Stimulated activated naive CD8-positive, alpha-beta T cell treated with anti-CD3 and anti-CD28 coated beads, Interleukin-15, Interleukin-2, amounts not matched to agents 100 U/mL and 50 U/mL, for 24 hours (primary cell): ENCODE measurements around the gene WAC.
"Not testable (repeated sequence)": the region's sequence is repeated elsewhere in the genome, so short reads cannot be mapped to it uniquely, and the experiment has no call there.

Experiments used
- ATAC-seq: fragments of 150-1000 bp; cut with Tn5 transposase; one replicate; pipeline ENCODE4 v1.10.0; 2021
- DNase-seq: peaks from one replicate; pipeline ENCODE4 v3.0.0; 2021

Gene WAC

DNA sequence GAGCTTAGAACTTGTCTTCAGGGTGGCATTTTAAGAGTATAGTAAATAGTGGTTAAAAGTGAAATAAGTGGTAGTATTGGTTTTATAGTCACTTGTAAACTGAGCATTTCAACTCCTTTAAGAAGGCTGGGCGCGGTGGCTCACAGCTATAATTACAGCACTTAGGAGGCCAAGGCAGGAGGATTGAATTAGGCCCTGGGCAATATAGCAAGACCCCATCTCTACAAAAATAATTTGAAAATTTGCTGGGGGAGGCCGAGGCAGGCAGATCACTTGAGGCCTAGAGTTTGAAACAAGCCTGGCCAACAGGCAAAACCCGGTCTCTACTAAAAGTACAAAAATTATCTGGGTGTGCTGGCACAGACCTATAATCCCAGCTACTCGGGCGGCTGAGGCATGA is 80.0 kb downstream of the WAC start:
- ATAC-seq (no peak), DNase-seq (no peak)

DNA sequence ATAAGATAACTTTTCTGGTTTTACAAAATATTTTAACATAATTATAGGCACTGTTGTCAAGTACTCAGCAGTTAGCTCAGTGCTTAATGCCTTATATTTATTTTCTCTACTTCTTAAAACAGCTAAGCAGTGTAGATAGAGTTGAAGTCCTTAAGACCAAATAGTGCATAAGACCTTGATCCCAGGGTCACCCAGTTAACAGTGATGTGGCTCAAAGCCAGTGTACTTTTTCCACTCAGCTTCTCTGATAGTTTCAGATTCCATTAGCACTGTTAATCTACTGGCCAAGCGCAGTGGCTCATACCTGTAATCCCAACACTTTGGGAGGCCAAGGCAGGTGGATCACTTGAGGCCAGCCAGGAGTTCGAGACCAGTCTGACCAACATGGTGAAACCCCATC is 83.6 kb downstream of the WAC start:
- ATAC-seq, result no peak
- DNase-seq, result no peak

DNA sequence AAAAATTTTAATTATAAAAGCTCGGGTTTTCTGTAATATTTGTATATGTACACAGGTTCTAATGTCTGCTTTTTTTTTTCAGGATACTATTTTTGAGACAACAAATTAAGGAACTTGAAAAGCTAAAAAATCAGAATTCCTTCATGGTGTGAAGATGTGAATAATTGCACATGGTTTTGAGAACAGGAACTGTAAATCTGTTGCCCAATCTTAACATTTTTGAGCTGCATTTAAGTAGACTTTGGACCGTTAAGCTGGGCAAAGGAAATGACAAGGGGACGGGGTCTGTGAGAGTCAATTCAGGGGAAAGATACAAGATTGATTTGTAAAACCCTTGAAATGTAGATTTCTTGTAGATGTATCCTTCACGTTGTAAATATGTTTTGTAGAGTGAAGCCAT is 86.5 kb downstream of the WAC start:
- DNase-seq, result no peak
- ATAC-seq, result no peak

DNA sequence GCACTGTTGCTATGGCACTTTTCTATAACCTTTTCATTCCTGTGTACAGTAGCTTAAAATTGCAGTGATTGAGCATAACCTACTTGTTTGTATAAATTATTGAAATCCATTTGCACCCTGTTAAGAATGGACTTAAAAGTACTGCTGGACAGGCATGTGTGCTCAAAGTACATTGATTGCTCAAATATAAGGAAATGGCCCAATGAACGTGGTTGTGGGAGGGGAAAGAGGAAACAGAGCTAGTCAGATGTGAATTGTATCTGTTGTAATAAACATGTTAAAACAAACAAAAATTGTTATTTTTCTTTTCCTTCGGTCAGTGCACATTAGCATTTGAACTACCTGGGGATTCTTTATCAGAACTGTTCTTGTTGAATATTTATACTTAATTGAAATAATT is 87.3 kb downstream of the WAC start:
- ATAC-seq (no peak), DNase-seq (no peak)

DNA sequence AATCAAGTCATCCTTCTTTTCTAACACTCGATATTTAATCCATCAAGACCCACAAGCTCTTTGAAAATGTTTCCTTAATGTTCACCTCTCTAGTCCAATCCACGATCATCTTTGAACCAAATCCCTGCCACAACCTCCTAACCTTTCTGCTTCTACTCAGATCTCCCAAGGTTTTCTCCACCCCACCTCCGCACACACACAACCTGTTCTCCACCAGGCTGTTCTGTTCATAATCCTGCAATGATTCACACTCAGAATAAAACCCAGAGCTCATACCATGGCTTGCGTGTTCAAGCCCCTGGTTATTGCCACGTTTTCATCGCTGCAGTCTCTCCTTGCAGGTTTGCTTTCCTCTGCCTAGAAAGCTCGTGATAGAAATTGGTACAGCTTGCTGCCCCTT is 90.6 kb downstream of the WAC start:
- DNase-seq (no peak), ATAC-seq (no peak)

DNA sequence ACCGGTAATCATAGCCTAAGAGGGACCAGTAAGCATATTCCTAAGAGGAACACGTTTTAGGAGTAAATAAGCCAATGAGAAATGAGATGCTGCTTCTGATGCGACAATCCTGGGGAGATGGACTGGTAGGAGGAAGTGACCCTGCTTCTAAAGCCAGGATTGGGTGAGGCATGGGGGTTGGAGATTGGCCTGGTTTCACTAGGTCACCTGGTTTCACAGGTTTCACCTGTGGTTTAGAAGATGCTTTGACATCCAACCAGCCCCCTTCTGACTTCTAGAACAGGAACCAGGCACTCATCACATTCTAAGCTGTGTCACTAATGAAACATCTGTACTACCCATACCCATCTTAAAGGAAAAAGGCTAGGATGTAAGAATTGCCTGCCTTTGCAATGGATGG is 91.4 kb downstream of the WAC start:
- ATAC-seq, result no peak
- DNase-seq, result no peak

DNA sequence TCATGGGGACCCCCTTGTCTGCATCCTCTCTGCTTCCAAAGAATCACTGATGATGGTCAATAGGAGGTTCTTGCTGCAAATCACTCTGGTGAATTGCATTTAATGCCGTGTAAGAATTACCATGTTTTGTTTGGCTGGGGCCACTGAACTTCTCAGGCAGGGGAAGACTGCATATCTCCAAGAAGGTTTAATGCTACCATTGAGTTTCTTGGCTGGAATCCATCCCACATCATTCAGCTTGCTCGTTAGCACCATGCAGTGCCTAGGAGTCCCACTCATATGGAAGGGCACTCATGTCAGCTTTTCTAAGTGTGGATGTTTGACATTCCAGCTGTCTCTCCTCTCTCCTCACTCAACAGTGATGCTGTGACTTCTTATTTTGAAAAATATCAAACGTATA is 94.2 kb downstream of the WAC start:
- ATAC-seq (no peak), DNase-seq (no peak)

DNA sequence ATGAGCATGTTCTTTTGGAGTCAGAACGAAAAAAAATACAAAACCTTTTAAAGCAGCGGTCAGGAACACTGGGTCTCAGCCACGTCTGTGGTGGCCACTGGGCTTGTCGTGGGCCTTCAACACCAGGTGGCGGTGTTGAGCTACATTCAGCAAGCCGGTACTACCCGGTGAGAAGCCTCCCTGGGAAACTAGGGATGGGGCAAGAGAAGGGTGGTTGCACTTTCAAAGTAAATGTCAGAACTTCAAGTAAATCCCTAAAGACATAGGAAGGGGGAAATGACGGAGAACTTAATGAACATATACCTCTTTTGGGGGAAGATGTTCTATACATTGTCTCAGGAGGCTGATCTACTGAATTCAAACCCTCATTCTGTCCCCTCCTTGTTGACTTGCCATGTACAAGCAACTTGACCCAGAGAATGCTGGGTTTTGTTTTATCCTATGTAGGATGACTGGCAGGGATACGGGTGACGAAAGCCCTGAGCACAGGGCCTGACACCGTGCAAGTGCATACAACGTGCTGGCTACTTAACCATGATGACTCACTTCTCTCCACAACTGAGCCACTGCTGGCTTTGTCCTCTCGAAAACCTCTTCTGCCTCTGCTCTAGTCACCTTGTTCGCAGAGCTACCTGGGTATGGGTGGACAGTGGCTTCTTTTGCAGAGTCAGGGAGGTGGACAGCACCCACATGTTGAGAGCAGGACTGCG is 95.4 kb downstream of the WAC start:
- ATAC-seq, result peak; percentile 93
- DNase-seq, result peak; percentile 82

DNA sequence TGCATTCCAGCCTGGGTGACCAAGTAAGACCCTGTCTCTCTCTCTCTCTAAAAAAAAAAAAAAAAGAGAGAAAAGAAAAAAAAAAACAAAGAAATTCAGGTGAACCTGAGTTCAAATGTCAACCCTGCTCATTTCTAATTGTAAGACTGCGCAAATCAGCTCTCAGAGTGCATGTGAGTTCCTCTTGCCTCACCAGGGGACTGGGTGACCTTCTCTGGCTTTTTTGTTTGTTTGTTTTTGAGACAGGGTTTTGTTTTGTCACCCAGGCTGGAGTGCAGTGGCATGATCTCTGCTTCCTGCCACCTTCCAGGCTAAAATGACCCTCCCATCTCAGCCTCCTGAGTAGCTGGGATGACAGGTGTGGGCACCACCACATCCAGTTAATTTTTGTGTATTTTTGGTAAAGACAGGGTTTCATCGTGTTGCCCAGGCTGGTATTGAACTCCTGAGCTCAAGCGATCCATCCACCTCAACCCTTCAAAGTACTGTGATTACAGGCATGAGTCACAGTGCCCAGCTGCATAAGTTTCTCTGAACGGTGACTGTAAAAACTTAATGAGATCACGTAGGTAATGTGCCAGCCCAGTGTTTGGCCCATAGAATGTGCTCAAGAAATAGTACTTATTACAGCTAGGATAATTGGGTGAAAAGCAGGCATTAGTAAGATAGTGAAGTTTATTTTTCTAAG is 99.1 kb downstream of the WAC start:
- DNase-seq (no peak), ATAC-seq (no peak)

DNA sequence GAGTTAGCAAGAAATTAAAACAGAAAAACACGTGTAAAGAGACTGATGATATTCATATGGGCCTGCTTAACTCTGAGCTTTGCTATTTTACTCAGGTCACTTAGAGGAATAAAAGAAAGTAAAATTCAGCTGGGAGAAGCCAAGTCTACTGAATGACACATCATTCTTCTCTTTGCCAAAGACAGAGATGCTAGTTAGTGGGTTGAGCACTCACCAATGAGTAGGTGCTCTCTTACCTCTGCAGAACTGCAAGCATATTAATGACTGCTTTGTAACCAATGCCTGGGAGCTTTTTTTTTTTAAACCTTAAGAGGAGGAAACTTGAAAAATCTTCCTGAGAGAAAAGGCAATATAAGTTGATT is 99.6 kb downstream of the WAC start:
- DNase-seq, result no peak
- no peak for ATAC-seq

DNA sequence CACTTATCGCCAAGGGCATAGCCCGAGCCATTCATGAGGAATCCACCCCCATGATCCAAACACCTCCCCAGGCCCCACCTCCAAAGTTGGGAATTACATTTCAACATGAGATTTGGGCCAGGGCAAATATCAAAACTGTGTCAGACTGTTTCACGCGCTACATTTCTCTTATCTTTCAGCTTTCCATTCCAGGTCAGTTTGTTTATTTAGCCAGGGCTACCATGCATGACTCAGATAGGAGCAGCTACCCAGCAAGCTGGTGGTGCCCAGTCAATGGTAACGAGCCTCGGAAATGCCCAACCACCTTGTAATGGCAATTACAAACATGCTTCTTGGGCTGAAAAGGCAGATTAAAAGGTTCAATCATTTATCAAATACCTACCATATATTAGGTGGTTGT is 100.8 kb downstream of the WAC start:
- no peak for DNase-seq
- no peak for ATAC-seq

DNA sequence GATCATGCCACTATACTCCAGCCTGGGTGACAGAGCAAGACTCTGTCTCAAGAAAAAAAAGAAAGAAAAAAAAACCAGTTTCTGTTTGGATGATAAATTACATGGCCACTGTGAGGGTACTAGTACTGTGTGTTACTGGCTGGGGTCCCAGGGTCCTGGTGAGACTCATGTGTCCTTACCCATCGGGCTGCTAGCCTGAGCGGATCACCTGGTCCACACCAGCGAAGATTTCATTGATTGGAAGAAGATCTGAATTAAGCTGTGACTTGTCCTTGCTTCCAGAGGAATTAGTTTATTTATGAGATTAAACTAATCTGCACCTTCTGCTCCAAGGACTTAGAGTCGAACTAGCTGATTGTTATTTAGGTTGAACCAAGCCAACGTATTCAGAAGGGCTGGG is 104.4 kb downstream of the WAC start:
- ATAC-seq (no peak), DNase-seq (no peak)

DNA sequence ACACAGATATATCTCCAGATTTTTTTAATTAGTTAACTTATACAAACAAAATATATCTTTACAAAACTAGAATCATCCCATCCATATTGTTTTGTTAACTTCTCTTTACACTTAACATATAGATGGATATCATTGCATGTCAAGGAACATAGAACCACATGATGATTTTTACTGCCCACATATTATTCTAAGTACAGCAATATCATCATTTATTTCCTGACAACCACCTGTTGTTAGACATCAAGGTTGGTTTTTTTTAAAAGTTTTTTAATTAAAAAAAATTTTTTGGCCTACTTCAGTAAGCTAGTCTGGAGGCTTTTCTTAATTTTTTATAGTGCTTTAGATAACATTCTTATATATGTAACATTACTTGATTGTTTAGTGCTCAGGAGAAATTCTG is 105.5 kb downstream of the WAC start:
- DNase-seq (no peak), ATAC-seq (no peak)

DNA sequence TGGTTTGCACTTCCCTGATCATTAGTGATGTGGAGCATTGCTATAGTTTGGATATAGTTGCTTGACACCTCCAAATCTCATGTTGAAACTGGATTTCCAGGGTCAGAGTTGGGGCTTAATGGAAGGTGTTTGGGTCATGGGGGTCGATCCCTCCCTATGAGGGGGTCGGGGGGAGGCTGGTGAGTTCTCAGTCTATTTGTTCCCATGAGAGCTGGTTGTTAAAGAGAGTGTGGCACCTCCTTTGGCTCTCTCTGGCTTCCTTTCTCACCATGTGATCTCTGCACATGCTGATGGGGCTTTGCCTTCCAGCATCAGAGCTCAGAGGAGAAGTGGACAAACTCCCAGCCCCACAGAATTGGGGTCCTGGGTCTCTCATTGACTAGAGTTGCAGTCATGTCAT is 107.6 kb downstream of the WAC start:
- DNase-seq (no peak), ATAC-seq (no peak)

DNA sequence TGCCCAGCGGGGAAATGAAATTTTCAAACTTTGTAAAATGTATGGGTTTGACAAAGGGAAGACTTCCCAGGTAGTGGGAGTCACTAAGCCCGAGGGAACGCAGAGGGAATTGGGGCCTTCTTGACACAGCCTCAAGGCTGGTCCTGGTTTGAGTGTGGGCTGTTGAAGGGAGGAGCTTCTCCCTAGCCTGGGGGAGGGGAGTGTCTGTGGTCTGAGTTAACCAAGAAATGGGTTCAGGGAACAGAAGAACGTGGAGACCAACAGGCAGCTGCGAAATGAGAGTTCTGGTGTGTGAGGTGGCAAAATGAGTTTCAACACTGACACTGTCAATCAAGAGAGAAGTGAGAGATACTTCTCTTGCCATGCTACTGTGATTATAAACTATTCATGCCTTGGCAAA is 111.7 kb downstream of the WAC start:
- ATAC-seq (no peak), DNase-seq (no peak)

DNA sequence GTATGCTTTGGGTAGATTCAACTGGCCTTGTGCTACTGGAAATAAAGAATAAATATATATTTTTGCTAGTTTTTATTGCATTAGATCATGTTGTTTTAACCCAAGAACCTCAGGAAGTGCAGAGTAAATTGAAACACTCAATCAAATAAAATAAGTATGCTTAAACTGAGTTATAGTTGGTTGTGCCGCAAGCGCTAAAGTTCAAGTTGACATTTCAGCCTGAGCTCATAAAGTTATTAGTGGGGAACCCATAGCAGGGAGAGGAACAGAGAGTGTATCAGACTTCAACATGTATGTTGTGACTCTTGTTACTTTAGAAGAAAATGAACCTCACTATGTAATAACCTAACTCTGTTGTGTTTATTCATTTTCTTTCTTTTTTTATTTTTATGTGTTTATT is 119.2 kb downstream of the WAC start:
- DNase-seq (no peak), ATAC-seq (no peak)

DNA sequence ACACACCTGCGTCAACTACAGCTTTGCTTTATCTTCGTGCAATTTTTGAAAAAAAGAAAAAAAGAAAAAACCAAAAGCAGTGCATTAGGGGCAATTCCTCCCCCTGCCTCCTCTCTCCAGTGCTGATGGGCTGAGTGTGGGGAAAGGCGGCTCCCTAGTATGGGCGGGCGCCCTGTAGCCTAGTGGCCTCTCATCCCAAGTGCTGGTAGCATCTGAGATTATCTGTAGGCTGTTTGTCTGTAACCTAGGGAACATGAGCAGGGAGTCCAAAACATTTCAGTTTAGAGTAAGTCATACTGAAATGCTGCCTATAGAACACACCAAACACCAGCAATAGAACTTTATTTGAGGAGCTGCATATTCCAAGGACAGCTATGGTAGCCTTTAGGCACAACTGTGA is 119.8 kb downstream of the WAC start:
- DNase-seq, result no peak
- ATAC-seq, result no peak

DNA sequence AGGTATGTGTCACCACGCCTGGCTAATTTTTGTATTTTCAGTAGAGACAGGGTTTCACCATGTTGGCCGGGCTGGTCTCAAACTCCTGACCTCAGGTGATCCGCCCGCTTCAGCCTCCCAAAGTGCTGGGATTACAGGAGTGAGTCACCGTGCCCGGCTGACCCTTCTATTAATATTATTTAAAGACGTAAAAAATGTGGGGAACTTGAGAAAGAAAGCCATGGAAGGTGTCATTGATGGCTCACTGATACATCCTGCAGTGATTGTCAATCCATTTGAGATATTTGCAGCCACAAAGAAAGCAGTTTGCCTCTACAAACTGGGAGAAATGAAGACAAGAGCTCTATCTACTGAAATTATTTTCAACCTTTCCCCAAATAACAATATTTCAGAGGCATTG is 125.9 kb downstream of the WAC start:
- not testable (repeated sequence) for ATAC-seq, DNase-seq

DNA sequence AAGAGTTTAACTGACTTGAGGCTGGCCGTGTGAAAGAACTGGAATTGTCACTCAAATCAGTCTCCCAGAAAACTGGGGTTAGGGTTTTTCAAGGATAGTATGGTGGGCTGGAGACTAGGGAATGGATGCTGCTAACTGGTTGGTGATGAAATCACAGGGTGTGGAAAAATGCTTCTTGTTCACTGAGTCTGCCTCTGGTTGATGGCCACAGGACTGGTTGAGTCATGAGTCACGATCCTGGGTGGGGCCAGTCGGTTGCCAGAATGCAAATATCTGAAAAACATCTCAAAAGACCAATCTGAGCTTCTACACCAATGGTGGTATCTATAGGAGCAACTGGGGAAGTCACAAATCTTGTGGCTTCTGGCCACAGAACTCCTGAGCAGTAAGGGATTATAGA is 128.1 kb downstream of the WAC start:
- no peak for ATAC-seq
- DNase-seq, result no peak

DNA sequence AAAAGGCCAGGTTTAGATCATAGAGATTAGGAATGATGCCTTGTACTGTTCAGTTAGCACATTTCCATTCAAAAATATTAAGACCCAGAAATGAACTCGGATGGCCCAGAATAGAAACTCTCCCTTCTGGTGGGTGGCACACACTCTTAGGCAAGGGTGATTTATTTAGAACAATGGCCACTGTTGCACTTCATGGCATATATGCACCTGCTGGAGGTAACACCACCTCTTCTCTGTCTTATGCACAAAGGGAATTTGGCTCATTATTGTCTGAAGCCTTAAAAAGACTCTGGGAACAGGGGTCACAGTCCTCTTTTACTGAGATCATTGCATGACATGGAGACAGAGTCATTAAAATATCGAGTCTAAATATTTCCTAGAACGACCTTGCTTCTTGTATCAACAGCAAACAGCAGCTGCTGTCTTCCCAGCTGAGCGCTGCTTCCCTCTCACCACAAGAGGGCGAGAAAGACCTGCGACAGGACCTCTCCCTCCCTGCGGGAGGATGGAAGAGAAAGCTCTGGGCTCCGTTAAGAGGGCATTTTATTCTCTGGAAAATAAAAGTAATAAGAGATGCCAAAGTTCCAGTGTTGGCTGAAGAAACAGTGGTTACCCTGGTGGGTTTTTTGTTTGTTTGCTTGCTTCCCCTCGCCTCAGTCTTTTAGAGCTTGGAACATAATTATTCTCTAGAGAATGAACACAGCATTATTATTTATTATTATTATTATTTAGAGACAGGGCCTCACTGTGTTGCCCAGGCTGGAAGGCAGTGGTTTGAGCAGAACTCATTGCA is 130.9 kb downstream of the WAC start:
- DNase-seq, result peak; percentile 70
- peak; percentile 71 for ATAC-seq

DNA sequence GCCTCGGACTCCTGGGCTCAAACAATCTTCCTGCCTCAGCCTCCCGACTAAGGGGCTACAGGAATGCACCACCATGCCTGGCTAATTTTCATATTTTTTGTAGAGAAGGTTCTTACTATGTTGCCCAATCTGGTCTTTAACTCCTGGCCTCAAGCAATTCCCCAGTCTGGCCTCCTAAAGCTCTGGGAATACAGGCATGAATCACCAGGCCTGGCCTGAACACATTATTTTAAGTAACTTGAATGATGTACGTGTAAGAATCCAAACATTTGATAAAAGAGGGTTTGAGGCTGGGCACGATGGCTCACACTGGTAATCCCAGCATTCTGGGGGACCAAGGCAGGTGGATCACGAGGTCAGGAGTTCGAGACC is 131.4 kb downstream of the WAC start:
- ATAC-seq, result no peak
- DNase-seq, result no peak

DNA sequence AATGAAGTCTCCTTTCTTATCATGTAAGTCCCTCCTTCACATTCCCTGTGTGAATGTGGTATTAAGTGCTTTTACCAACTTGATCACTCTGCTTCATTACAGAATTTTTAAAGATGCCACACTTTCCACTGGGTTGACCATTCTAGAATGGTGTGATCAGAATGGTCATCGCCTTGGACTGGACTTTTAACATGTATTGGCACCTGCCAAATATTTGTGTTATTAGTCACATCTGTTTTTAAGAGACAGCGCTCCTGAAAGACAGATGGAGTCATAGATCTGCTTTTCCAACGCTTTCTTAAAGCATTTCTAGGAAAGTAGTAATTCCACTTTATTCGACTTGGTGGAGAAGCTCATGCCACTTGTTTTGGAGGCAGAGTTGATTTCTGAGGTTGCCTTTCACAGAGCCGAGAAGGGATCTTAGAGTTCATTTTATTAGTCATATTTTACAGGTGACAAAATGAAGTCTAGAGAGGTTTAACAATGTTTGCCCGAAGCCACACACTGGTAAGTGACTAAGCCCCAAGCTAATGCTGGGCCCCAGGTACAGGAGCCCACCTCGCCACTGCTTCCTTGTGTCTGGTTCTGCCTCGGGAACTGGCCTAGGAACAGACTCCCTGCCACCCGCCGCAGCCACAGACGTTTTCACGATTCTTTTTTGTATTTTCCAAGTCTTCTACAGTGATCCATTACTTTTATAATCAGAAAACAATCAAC is 134.0 kb downstream of the WAC start:
- ATAC-seq (no peak), DNase-seq (no peak)
